Measurements from ENCODE around the gene EOLA2. TPM values are rescaled to one million over a fixed set of nuclear protein-coding genes. Genes with fewer than 3 reads are reported as not detected.

The EOLA2 gene
- total and polyA plus RNA-seq, 2 of the 8 experiments (the other 6 are each of a cell fraction or from before 2014, with no cell fraction given) = 19.0 to 22.5 TPM

DNA sequence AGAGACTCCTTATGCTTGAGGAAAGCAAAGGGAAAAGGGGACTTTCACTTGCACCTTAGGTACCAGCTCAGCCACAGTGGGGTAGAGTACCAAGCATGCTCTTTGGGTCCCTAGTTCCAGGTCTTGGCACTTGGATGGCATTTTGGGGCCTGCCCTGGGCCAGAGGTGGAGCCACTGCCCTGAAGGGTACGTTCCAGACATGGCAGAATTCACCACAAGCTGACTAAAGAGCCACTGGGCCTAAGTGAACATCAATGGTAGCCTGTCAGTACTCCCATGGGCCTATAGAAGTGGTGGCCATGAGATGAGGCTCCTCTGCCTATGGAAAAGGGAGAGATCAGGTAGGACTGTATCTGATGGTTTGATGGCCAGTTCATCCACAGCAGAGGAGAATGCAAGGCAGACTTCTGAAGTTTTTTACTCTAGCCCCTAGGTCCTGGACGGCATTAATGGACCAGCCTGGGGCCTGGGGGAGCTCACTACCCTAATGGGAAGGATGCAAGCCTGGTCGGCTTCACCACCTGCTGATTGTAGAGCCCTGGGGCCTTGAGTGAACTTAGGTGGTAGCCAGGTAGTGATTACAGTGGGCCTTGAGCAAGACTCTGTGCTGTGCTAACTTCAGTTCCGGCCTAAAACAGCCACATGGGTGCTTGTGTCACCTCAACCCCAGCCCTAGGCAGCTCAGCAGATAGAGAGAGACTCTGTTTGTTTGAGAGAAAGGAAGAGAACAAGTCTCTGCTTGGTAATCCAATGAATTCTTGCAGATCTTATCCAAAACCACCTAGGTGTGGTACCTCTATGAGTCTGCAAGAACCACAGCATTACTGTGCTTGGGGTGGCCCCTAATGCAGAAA, 28.7 kb downstream of the EOLA2 start:
- Histone ChIP-seq H4K91ac (replicated peaks; ENCODE audit: insufficient read length, low read length) (no peak overlapping the region), H2AK5ac (ENCODE audit: low read depth, low read length) (no peak overlapping the region), H3K56ac (replicated peaks; ENCODE audit: insufficient read length, low read depth, low read length) (no peak overlapping the region), H3K23ac (ENCODE audit: insufficient read length) (no peak overlapping the region), H3K4me3 (ENCODE audit: extremely low read depth in 1 of 4, insufficient read depth in 2 of 4, low read depth in 3 of 4, low read length in 4 of 4) (no peak overlapping the region), H3K4me1 (replicated peaks in 1 of 4; ENCODE audit: control insufficient read depth in 3 of 4, insufficient read depth in 4 of 4, low read length in 3 of 4) (no peaks in the 10 kb centered on the region), H3K4ac (replicated peaks; ENCODE audit: insufficient read length, low read depth, low read length) (no peak overlapping the region), H3K4me2 (ENCODE audit: insufficient read depth in 1 of 2, low read depth in 2 of 2, low read length in 2 of 2) (no peak overlapping the region), H2BK5ac (ENCODE audit: low read depth, low read length) (no peak overlapping the region), H3K18ac (ENCODE audit: extremely low read depth, low read length) (no peak overlapping the region), H3K9me3 (ENCODE audit: insufficient read depth in 2 of 2, low read depth in 1 of 2, low read length in 1 of 2) (no peaks in the 10 kb centered on the region), H3K79me1 (ENCODE audit: low read depth, low read length) (no peaks in the 10 kb centered on the region), H3K9ac (replicated peaks in 1 of 4; ENCODE audit: extremely low read depth in 1 of 4, low read depth in 3 of 4, low read length in 3 of 4) (no peak overlapping the region), H3K27ac (ENCODE audit: low read depth, low read length) (no peak overlapping the region), H4K8ac (ENCODE audit: extremely low read depth, insufficient read depth, low read length) (no peak overlapping the region), H2BK12ac (ENCODE audit: low read depth, low read length) (no peak overlapping the region), H3K27me3 (replicated peaks in 1 of 4; ENCODE audit: control insufficient read depth in 3 of 4, extremely low read depth in 1 of 4, insufficient read depth in 3 of 4, low read length in 3 of 4) (no peaks in the 10 kb centered on the region), H4K20me1 (replicated peaks in 1 of 2; ENCODE audit: control insufficient read depth in 1 of 2, insufficient read depth in 2 of 2, low read length in 2 of 2) (no peaks in the 10 kb centered on the region), H2BK20ac (ENCODE audit: low read length) (no peak overlapping the region), H2BK120ac (replicated peaks; ENCODE audit: low read depth, low read length) (no peak overlapping the region), H3K14ac (ENCODE audit: insufficient read length) (no peak overlapping the region), H3K79me2 (ENCODE audit: control insufficient read depth in 1 of 2, insufficient read depth in 2 of 2, low read length in 2 of 2) (no peaks in the 10 kb centered on the region), H2BK15ac (ENCODE audit: low read length) (no peak overlapping the region), H3K36me3 (ENCODE audit: control insufficient read depth in 2 of 4, insufficient read depth in 4 of 4, low read length in 3 of 4) (no peaks in the 10 kb centered on the region), H3K23me2 (ENCODE audit: low read depth, low read length) (no peaks in the 10 kb centered on the region), H4K5ac (ENCODE audit: insufficient read length, low read depth, low read length) (no peak overlapping the region), H2AFZ (ENCODE audit: low read length) (no peak overlapping the region)
- CTCF ChIA-PET (ENCODE audit: partially characterized antibody) = interaction anchor here (0.6 kb wide), 1 partner anchor 644 kb away, joined by 3 read pairs; no protein-coding TSS in a partner anchor
- POLR2A ChIA-PET (ENCODE audit: partially characterized antibody) = no interaction called here
- DNase-seq (ENCODE audit: low read depth in 1 of 2, low spot score in 2 of 2) (no peak), FAIRE-seq (no peak)
- TF ChIP-seq SIRT6 (IDR thresholded peaks at IDR 0.05; ENCODE audit: low read length) (no peak), ATF2 (IDR thresholded peaks at IDR 0.05; ENCODE audit: low read length) (no peak), GABPA (IDR thresholded peaks at IDR 0.05; ENCODE audit: borderline replicate concordance, insufficient read depth, low read length) (no peak), POLR2A (IDR thresholded peaks at IDR 0.05; ENCODE audit: control extremely low read depth in 1 of 2, low read depth in 2 of 2, low read length in 2 of 2) (no peak), KDM1A (IDR thresholded peaks at IDR 0.05; ENCODE audit: borderline replicate concordance, low read length) (no peak), HDAC6 (IDR thresholded peaks at IDR 0.05; ENCODE audit: low read depth, low read length) (no peak), POLR2AphosphoS5 (IDR thresholded peaks at IDR 0.05; ENCODE audit: low read depth, low read length) (no peak)
- 80% methylated on average over 3 of the region's 4 CpGs; no CpG with 5 or more reads in 1 of the 2 experiments for WGBS, 2 experiments (ENCODE audit: extremely low coverage in 1 of 2, insufficient coverage in 1 of 2, insufficient read length in 1 of 2, insufficient replicate concordance in 2 of 2, low coverage in 1 of 2, low lambda C conversion rate in 2 of 2, missing lambda C conversion rate in 1 of 2)
